ENCODE results near the gene NUCB1. TPM values are rescaled to one million over a fixed set of nuclear protein-coding genes. Genes with fewer than 3 reads are reported as not detected.
"Not testable (repeated sequence)": the region's sequence is repeated elsewhere in the genome, so short reads cannot be mapped to it uniquely, and the experiment has no call there.

Gene NUCB1
- total and polyA plus RNA-seq, 2 experiments from 2014 or later, result 230 to 337 TPM

DNA sequence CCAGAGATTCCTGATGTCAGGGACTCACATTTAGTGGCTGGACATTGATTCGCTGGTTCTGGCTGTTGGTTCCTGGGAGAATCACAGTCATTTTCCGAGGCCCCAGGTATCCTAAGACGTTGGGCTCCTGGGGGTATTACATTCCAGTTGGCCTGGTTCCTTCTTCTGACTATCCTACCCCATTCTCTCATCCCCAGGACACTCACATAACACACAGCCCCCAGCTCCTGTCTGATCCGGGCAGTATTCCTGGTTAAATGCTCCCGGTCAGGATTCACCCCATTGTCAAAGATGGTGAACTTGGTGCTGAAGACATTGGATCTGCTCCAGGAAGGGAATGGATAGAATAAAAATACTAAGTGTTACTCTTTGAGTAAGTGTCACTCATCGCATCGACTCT lies 16.4 kb upstream of the NUCB1 start:
- no peaks in the 10 kb centered on the region for H3K36me3 ChIP-seq
- H3K27ac ChIP-seq, result no peak overlapping the region
- DNase-seq (ENCODE audit: low read depth in 1 of 2, low spot score in 1 of 2), result no peak
- H3K4me1 ChIP-seq (ENCODE audit: low read depth), result peaks cover 1% of the 10 kb centered on the region
- no peak overlapping the region for H3K4me3 ChIP-seq
- no peaks in the 10 kb centered on the region for H3K27me3 ChIP-seq
- no peaks in the 10 kb centered on the region for H3K9me3 ChIP-seq (ENCODE audit: low read depth)
- TF ChIP-seq CTCF (IDR thresholded peaks at IDR 0.05; ENCODE audit: low read depth, low read length), result no peak

DNA sequence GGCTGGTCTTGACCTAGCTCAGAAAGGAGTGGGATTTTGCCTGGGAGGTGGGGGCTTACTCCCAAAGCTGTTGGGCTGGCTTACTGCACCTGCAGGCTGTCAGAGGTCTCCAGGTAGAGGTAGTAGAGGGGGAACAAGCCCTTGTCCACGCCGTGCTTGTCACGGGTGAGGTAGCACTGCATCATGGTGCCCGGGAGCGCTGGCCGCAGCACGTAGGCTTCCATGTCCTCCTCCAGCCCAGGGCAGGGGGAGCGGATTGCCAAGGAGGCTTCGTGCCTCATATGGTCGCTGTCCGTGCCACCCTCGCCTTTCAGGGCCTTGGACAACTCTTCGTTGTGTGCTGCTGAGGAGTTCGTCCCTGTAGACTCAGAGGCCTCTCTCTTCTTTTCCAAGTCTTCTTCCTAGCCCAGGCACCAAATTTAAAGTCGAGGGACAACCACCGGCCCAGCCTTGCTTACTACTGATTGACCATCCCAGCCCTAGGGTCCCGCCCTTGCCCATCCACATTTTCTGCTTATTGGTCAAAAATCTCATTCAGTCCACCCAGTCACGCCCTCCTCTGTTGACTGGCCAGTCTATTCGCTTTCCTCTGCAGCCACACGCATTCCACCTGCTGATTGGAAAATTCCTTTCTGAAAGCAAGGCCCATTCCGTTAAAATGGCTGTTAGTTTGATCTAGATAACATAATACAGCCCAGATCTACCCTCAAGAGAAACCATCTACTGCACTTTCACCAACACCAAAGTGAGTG lies 12.1 kb upstream of the NUCB1 start:
- Histone ChIP-seq H3K4me3 (no peak overlapping the region), H3K27me3 (no peaks in the 10 kb centered on the region), H3K4me1 (ENCODE audit: low read depth) (no peaks in the 10 kb centered on the region), H3K27ac (no peak overlapping the region), H3K9me3 (ENCODE audit: low read depth) (no peaks in the 10 kb centered on the region), H3K36me3 (no peaks in the 10 kb centered on the region)
- DNase-seq (ENCODE audit: low read depth in 1 of 2, low spot score in 1 of 2), result no peak
- TF ChIP-seq CTCF (IDR thresholded peaks at IDR 0.05; ENCODE audit: low read depth, low read length), result no peak

- H3K4me1 ChIP-seq (ENCODE audit: low read depth); H3K27ac ChIP-seq; H3K9me3 ChIP-seq (ENCODE audit: low read depth); DNase-seq (ENCODE audit: low read depth in 1 of 2, low spot score in 1 of 2); H3K4me3 ChIP-seq; H3K36me3 ChIP-seq; H3K27me3 ChIP-seq: not testable (repeated sequence)
Observed at GRCh38 chr19:48889496-48889895, 10.6 kb upstream of the NUCB1 start.

- Histone ChIP-seq H3K27ac (no peak overlapping the region), H3K9me3 (ENCODE audit: low read depth) (no peaks in the 10 kb centered on the region), H3K4me3 (no peak overlapping the region), H3K4me1 (ENCODE audit: low read depth) (no peaks in the 10 kb centered on the region), H3K36me3 (no peaks in the 10 kb centered on the region), H3K27me3 (no peaks in the 10 kb centered on the region)
- TF ChIP-seq CTCF (IDR thresholded peaks at IDR 0.05; ENCODE audit: low read depth, low read length), result no peak
- DNase-seq (ENCODE audit: low read depth in 1 of 2, low spot score in 1 of 2), result no peak
Observed at GRCh38 chr19:48890551-48890950, 9.6 kb upstream of the NUCB1 start.

GRCh38 chr19:48895226-48895625 lies 4.9 kb upstream of the NUCB1 start:
- no peak overlapping the region for H3K4me3 ChIP-seq
- no peaks in the 10 kb centered on the region for H3K36me3 ChIP-seq
- no peak for TF ChIP-seq CTCF (IDR thresholded peaks at IDR 0.05; ENCODE audit: low read depth, low read length)
- H3K27ac ChIP-seq, result no peak overlapping the region
- no peaks in the 10 kb centered on the region for H3K9me3 ChIP-seq (ENCODE audit: low read depth)
- no peaks in the 10 kb centered on the region for H3K4me1 ChIP-seq (ENCODE audit: low read depth)
- H3K27me3 ChIP-seq, result no peaks in the 10 kb centered on the region
- DNase-seq (ENCODE audit: low read depth in 1 of 2, low spot score in 1 of 2), result no peak

DNA sequence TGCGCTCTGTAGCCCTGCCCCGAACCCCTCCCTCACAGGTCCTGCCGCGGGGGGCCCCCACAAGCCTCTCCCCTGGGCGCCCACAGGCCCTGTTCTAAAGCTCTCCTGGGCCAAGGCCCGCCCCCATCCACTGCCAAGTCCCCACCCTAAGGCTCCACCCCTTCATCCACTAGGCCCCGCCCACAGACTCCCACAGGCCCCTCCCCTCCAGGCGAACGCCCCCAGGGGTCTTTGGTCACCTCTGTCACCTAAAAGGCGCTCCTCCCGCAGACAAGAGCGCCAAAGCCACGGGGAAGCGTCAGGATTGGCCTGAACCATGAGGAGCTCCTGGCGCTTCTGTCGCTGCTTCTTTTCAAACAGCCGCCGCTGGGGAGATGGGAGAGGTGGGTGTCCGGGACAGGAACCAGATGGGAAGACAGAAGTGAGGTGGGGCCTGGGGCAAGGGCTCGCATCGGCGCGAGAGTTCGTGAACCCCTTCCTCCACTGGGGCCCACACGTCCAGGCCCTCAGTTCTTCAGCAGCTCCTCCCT lies 3.9 kb upstream of the NUCB1 start:
- no peak for TF ChIP-seq CTCF (IDR thresholded peaks at IDR 0.05; ENCODE audit: low read depth, low read length)
- Histone ChIP-seq H3K36me3 (no peaks in the 10 kb centered on the region), H3K4me1 (ENCODE audit: low read depth) (peaks cover 4% of the 10 kb centered on the region), H3K27ac (peak overlapping the region; percentile 68), H3K9me3 (ENCODE audit: low read depth) (no peaks in the 10 kb centered on the region), H3K4me3 (peak overlapping the region; percentile 21), H3K27me3 (no peaks in the 10 kb centered on the region)
- DNase-seq (ENCODE audit: low read depth in 1 of 2, low spot score in 1 of 2), result peak; percentile 75 to 79

All from cardiac muscle cell (in vitro differentiated cells and primary cell).